GM21447 (cell line): ENCODE data around the gene GOLM1.

Experiments used
- ATAC-seq: cut with Tn5 transposase; IDR thresholded peaks from one replicate; pipeline ENCODE4 v1.9.1; 2021; ENCODE audit not compliant: unreplicated experiment

Gene GOLM1

DNA sequence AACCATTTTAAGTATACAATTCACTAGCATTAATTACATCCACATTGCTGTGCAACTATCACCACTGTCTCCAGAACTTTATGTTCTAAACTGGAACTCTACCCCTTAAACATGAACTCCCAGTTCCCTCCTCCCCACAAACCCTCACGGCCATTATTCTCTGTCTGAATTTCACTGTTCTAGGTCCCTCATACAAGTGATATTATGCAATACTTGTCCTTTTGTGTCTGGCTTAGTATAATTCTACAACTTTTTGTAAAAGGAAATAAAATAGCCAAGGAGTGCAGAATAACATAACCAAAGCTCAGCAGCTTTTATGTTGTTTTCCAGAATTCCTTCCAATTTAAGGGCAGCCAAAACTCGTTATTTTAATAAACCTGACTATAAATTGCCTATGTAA is 105.2 kb downstream of the GOLM1 start:
- ATAC-seq, result no peak

DNA sequence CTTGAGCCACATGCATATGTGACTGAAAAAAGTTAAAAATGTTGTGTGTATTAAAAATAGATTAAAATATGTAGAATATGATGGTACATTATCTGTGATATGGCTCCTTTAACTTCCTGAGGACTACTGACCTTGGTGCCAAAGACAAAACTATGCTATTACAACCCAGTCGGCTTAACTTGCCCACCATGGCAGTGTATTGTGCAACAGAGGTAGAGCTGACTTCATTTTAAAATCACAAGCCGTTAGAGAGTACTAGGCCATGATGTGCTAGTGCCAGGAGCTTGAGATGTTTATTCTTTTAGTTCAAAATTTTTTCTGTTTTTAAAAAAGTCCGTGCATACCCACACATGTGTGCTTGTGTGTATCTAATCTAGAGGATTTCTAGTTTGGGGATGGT is 112.1 kb downstream of the GOLM1 start:
- no peak for ATAC-seq

DNA sequence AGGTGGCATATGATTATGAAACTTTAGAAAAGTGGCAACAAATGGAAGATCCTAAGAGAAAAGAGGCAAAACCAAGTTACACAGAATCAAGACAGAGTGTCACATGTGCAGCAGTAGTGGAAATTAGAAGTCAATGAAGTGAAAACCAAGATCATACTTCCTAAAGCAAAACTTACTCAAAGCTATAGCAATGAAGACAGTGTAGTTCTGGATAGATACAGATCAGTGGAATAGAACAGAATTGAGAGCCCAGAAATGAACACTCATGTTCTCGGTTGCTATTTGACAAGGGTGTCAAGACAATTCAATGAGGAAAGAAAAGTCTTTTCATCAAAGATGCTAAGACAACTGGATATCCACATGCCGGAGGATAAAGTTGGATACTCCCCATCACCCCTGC is 114.9 kb downstream of the GOLM1 start:
- no peak for ATAC-seq

DNA sequence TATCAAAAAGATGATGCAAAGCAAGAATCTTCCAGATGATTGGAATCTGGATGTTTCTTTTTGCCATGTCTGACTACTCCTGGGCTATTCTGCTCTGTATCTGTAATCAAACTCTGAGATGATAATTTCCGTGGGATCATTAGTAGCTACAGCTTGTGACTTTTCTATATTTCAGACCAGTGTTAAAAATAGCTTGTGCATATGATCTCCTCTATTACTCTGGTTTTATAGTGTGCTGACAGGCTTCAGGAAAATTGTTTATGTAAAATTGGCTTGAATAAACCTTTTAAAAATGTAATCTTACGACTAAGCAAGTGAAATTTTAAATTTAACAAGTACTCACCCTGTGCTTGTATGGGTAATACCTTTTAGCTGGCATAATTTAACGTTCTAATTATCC is 118.0 kb downstream of the GOLM1 start:
- ATAC-seq, result no peak

DNA sequence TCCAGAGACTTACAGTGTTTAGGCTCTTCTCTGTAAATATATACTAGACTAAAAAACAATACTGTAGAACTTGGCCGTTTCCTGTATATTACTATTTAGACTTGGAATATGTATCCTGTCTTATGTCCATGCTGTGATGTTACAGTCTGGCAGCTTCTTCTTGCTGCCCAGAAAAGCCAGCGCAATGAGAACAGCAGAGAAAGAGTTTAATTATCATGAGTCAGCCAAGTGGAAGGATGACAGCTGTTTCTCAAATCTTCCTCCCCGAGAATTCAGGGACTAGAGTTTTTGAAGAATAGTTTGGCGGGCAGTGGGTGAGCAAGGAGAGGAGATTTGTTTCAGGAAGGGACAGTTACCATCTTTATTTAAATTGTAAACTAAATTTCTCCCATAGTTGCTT is 120.9 kb downstream of the GOLM1 start:
- no peak for ATAC-seq
